Activated effector memory CD4-positive, alpha-beta T cell treated with Interleukin-2 at 50 U/mL for 16 hours (primary cell): ENCODE measurements around the gene TPST2.

Experiments
- DNase-seq: peaks from one replicate; pipeline ENCODE4 v3.0.0-alpha.2; 2020

TPST2 gene

GRCh38 chr22:26610072-26610958 lies 20.4 kb upstream of the TPST2 start:
- DNase-seq = peak; percentile 32

DNA sequence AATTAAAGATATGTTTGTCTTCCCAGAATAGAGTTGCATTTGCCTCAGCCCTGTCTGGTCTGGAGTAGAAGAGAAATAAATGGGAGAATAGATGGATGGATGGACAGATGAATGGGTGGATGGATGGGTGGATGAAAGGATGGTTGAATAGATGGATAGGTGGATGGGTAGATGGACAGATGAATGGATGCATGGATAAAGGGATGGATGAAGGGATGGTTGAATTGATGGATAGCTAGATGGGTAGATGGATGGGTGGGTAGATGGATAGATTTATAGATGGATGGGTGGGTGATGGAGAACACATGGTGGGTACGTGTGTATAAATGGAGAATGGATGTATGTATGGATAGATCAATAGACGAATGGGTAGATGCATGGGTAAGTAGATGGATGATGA lies 19.4 kb upstream of the TPST2 start:
- DNase-seq = no peak

DNA sequence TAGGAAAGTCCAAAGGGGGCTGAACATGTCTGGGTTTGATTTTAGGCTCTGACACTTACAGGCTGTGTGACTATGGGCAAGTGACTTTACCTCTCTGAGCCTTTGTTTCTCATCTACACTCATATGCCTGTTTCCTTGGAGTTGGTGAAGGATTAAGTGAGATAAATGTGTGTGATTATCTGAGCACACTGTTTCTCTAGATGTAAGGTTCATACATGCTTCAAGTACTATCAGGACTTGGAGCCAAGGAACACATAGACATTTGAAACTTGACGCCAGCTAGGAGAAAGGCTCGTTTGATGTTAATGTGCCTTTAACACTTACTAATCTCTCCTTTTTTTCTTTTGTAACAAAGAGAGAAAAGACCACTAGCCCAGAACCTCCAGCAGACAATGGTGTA lies 18.2 kb upstream of the TPST2 start:
- DNase-seq = no peak

DNA sequence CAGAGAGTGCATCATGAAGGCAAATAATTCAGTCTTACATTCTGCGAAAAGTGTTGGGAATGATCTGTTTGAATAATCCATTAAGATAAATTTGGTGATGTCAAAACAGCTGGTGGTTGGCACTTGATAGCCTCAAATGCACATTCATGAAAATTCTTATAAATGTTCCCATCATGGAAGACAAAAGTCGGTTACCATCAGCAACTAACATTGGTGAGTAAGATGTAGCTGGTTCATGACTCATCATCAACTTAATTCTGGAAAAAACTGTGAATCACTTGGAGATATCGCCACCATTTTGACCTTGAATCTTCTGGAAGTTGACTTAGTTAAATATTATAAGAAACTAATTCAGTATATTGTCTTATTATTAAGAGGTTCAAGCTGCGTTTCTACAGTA lies 16.7 kb upstream of the TPST2 start:
- no peak for DNase-seq

GRCh38 chr22:26604368-26604767 lies 14.4 kb upstream of the TPST2 start:
- DNase-seq = no peak

DNA sequence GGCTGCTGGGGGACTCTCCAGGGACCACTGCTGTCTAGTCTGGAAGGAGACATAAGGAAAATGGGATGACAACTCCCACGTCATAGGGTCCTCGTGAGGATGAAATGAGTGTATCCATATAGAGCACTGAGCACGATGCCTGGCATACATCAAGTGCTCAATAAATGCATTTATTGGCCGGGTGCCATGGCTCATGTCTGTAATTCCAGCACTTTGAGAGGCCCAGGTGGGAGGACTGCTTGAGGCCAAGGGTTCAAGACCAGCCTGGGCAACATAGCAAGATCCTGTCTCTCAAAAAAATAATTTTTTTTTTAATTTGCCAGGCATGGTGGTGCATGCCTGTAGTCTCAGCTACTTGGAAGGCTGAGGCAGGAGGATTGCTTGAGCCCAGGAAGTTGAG lies 12.2 kb upstream of the TPST2 start:
- DNase-seq = no peak

- no peak for DNase-seq
Observed at GRCh38 chr22:26601726-26602125, 11.8 kb upstream of the TPST2 start.

DNA sequence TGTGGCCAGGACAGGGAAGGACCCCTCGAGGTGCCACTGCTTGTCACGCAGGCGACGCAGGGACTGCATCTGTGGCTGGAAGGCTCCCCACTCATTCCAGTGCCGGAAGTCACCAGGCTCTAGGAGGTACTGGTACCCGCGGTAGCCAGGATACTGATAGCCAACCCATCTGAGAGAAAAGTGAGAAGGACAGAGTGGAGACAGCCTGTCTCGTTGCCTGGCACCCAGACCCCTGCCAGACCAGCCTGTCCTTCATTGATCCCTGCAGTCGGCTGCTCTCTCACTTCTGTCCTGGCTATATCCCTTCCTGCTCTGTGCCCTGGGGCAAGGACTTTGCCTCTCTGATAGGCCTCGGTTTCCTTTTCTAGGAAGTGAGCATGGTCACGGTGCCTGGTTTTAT lies 9.6 kb upstream of the TPST2 start:
- DNase-seq = no peak

DNA sequence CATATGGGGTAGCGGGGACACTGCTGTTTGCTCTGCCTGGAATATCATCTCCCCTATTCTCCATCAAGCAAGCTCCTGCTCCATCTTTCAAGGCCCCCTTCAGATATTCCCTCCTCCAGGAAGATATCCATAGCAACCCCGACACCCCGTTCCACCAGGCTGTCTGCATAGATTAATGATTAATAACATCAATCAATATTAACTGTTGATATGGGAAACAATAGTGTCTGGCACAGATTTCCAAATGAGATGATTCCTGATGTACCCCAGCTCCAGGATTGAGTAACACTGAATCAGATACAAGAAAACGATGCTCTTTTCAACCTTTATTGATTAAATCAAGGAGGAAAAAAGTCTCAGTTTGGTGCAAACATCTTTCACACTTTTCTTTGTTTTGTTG lies 7.5 kb upstream of the TPST2 start:
- DNase-seq = no peak

GRCh38 chr22:26597026-26597425 lies 7.1 kb upstream of the TPST2 start:
- no peak for DNase-seq

- no peak for DNase-seq
Observed at GRCh38 chr22:26593763-26594162, 3.8 kb upstream of the TPST2 start.

- DNase-seq = peak; percentile 34
Observed at GRCh38 chr22:26592421-26592891, 2.5 kb upstream of the TPST2 start.

DNA sequence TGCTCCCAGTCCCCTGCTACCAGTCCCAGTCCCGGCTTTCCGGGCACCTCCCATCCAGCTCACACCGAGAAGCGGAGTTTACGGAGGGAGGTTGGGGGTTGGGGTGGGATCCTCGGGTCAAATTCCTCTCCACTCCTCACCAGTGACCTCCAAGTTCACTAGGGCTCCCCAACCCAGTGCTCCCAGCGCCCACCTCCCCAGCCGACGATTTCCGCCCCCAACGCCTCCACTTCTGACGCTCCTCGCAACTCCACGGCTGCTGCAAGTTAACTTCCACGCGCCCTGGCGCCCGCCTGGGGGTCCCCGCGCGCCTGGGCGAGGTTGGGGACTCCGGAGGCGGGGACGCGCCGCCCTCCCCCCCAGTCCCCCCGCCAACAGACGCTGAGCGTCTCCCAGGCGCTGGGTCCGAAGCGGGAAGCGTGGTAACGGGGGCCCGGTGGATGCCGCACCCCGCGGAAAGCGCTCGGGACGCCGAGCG lies 526 bp downstream of the TPST2 start:
- peak; percentile 4 for DNase-seq

DNA sequence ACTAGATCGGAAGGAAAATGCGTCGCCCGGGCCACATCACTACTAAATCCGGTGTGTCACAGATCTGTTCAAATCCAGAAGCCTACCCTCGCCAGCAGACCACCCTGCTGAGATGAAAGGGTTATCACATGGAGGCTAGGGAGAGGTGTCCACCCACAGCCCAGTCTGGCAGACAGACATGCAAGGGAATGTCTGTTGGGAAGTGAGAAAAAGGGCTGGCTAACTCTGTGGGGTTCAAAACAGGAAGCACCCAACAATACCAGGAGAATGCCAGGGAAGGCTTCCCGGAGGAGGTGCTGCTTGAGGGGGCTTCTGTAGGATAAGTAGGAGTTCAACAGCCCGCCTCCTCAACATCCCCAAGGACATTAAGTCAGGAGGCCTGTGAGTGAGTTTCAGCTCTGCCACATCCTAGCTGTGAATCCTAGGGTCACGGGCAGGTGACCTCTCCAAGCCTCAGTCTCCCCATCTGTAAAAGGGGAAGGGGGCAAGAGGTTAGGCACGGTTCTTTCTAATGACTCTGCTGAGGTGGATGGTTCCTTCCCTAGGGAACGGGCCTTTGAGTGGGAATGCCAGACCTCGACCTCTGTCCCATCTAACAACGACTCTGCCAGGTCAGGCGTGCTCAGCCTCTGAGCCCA lies 1.1 kb downstream of the TPST2 start:
- DNase-seq = no peak

DNA sequence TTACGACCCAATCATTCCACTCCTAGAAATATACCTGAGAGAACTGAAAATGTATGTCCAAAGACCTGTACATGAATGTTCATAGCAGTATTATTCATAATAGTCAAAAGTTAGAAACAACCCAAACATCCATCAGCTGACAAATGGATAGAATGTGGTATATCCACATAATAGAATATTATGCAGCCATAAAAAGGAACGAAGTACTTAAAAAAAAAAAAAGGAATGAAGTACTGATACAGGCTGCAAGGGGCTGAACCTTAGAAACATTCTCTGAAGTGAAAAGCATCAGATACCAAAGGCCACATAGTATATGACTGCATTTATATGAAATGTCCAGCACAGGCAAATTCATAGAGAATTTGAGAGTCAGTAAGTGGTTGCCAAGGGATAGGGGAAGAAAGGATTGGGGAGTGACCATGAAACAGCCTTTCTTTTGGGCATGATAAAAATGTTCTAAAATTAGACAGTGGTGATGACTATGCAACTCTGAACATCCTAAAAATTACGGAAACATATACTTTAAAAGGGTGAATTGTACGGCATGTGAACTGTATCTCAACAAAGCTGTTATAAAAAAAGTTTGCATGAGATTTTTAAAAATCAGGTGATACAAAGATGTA lies 1.8 kb downstream of the TPST2 start:
- DNase-seq = no peak

DNA sequence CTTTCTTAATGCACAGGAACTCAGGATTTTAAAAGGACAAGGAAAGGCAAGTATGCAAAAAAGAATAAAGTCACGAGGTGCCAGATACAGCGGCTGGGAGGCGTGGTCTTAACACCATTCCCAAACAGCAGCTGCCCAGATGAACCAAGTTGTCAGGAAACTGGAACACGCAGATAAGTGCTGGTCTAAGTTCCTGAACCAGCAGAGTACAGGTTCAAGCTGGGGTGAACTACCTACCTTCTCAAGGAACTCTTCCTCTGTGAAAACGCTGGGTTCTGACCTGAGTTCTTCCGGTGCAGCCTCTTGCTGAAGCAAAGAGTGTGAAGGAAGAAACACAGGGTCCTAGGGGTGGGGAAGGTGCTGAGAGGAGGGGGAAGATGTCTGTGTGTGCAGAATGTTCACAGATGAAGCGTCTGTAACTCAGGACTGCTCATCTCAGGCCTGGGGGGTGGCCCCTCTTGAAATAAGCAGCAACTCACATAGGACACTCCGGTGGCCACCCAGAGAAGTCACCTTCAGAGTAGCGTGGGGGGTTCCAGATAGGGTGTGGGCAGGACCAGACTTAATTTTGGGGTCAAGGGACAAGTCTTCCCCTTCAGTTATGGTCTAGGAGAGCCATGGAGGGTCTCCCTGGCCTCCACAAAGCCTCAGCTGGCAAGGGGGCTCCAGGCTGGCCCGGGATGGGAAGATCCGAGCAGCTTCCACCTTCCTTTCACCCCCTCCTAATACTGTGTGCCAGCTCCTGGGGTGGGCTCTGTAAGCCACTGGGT lies 3.2 kb downstream of the TPST2 start:
- no peak for DNase-seq

DNA sequence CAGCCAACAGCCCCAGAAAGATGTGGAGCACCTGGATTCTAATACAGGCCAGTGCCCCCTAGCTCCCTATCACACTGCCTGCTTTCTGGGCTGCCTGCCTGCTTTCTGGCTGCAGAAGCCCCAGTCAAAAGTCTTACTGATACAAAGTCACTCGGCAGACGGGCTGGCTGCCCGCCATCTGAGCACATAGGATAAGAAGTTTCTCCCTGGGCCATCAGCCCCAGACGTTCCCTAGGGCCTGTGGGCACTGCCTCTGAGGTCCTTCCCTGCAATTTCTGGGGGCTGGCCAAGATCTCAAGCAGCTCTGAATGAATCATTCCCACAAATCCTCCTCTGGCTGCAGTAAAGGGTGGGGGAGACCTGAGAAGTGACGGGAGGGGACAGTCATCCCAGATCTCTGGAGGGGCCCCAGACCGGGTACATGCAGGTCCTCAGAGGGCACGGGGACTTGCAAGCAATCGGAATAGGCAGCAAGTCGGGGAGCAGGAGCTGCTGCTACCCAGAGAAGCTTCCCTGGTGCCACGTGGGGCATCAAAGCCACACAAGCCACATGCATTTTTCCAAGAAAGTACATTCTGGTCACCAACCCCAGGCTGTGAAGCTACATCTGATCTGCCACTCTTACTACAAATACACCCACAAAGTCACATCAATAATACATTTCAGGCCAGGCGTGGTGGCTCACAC lies 4.7 kb downstream of the TPST2 start:
- no peak for DNase-seq

- DNase-seq = no peak
Observed at GRCh38 chr22:26584010-26584409, 5.9 kb downstream of the TPST2 start.

DNA sequence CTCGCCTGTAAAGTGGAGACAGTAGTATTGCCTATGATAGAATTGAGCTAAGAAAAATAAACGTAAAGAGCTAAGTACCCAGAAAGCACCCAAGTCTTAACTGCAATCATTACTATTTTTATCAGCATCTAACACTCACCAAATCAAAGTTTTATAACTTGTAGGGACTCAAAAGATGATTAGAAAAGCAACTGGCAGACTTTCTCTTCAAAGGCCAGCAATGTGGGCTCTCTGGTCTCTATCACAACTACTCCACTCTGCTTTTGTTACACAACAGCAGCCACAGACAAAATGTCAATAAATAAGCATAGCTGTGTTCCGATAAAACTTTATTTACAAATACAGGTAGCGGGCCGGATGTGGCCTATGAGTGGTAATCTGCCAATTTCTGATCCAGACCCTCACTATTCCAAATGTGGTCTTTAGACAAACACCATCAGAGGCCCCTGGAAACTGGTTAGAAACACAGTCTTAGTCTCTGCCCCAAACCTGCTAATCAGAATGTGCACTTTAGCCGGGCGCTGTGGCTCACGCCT lies 8.2 kb downstream of the TPST2 start:
- DNase-seq = no peak

GRCh38 chr22:26581026-26581425 lies 8.9 kb downstream of the TPST2 start:
- DNase-seq = no peak

DNA sequence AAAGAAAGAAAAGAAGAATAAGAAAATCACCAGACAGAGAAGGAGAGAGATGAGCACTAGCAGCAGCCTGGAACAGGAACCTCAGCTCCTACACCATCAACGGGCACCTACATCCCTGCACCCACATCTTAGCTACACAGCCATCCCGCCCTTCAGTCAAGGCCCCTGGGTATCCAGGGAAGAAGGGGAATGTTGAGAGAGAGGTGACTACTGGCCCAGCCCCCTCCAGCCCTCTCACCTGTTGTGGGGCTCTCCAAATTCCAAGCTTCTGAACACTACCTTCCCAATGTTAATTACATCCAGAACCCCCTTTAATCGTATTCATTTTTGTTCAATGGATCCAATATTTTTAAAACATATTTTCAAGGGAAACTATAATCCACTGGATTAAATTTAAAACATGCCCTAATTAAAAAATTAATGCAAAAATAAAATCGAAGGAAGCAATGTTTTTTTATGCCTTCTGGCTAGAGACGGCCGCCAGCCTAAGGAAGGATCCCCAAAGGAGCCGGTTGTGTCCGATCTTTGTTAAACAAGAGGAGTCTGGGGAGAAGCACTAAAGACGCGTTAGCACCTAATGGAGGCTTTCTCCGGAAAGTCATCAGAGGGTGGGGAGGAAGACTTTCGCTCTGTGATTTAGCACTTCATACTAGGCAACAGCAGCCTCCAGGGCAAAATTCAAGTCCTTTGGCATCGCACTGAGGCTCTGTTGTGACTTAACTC lies 9.5 kb downstream of the TPST2 start:
- no peak for DNase-seq
